Measurements from ENCODE around the gene C18orf54. TPM values are rescaled to one million over a fixed set of nuclear protein-coding genes. Genes with fewer than 3 reads are reported as not detected.

The C18orf54 gene
- total and polyA plus RNA-seq, 2 donors (not counting 1 experiment from before 2014, with no cell fraction given), result 0.60 to 4.8 TPM

DNA sequence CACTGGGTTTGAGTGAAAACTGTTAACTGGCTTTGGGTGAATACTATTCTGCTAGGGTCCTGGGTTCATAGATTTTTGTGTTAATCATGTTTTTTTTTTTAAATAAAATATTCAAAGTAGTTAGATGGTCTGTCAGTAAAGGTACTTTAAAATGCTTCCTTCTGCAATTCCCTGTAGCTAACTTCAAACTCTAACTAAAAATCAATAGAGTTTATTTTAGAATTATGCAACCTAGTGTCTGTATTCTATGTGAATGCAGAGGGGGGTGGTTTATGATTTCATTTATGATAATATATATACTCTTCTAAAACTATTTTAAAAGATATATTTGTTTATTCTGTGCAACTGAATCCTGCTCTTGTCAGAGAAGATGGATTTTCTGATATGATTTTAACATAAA, 27.9 kb upstream of the C18orf54 start:
- no peak overlapping the region for H3K4me3 ChIP-seq (ENCODE audit: control extremely low read depth in 1 of 5, extremely low read depth in 1 of 5, insufficient read depth in 1 of 5, low read depth in 2 of 5, low read length in 4 of 5)
- intact Hi-C loops (cut with micrococcal nuclease), result no loop called here
- TF ChIP-seq, protein P1, sequence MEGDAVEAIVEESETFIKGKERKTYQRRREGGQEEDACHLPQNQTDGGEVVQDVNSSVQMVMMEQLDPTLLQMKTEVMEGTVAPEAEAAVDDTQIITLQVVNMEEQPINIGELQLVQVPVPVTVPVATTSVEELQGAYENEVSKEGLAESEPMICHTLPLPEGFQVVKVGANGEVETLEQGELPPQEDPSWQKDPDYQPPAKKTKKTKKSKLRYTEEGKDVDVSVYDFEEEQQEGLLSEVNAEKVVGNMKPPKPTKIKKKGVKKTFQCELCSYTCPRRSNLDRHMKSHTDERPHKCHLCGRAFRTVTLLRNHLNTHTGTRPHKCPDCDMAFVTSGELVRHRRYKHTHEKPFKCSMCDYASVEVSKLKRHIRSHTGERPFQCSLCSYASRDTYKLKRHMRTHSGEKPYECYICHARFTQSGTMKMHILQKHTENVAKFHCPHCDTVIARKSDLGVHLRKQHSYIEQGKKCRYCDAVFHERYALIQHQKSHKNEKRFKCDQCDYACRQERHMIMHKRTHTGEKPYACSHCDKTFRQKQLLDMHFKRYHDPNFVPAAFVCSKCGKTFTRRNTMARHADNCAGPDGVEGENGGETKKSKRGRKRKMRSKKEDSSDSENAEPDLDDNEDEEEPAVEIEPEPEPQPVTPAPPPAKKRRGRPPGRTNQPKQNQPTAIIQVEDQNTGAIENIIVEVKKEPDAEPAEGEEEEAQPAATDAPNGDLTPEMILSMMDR (IDR thresholded peaks at IDR 0.05), result no peak
- no peak for TF ChIP-seq EZH2 (IDR thresholded peaks at IDR 0.05; ENCODE audit: borderline replicate concordance, insufficient read depth, low read depth, low read length, poor library complexity, severe bottlenecking)
- Mint-ChIP-seq H3K27ac (no peak overlapping the region), H3K27me3 (peaks cover 3% of the 10 kb centered on the region), H3K4me3 (no peak overlapping the region), H3K9me3 (ENCODE audit: insufficient read depth) (no peaks in the 10 kb centered on the region), H3K4me1 (no peaks in the 10 kb centered on the region)
- no peaks in the 10 kb centered on the region for H3K27me3 ChIP-seq (replicated peaks in 1 of 4; ENCODE audit: control extremely low read depth in 1 of 4, control insufficient read depth in 3 of 4, insufficient read depth in 4 of 4, low read length in 3 of 4)
- H3K36me3 ChIP-seq (replicated peaks in 1 of 2; ENCODE audit: control extremely low read depth in 1 of 2, control insufficient read depth in 1 of 2, extremely low read depth in 1 of 2, insufficient read depth in 2 of 2, low read length in 1 of 2), result no peaks in the 10 kb centered on the region
- no peak overlapping the region for H2AFZ ChIP-seq (ENCODE audit: insufficient read depth, low read depth, low read length, poor library complexity, severe bottlenecking)
- no peak overlapping the region for H3K9ac ChIP-seq (ENCODE audit: low read length)
- H3K4me1 ChIP-seq (ENCODE audit: control insufficient read depth in 2 of 2, insufficient read depth in 2 of 2, low read length in 2 of 2), result no peaks in the 10 kb centered on the region
- no peak overlapping the region for H3K4me2 ChIP-seq (replicated peaks; ENCODE audit: low read depth, low read length, poor library complexity, severe bottlenecking)
- H3K27ac ChIP-seq (ENCODE audit: low read length in 2 of 2), result no peak overlapping the region
- ATAC-seq (ENCODE audit: low read depth) (no peak), DNase-seq (no peak)
- H3K9me3 ChIP-seq (ENCODE audit: control extremely low read depth in 1 of 3, control insufficient read depth in 2 of 3, insufficient read depth in 1 of 3, low read length in 2 of 3), result no peaks in the 10 kb centered on the region
- no peaks in the 10 kb centered on the region for H3K79me2 ChIP-seq (ENCODE audit: control insufficient read depth, insufficient read depth, low read length)
- CTCF ChIA-PET, result interaction anchor here (1.1 kb wide), 1 partner anchor 28 kb away, joined by 3 read pairs; the partner anchor contains the start of genes C18orf54 and STARD6
- POLR2A ChIA-PET, result no interaction called here
- no peaks in the 10 kb centered on the region for H4K20me1 ChIP-seq (ENCODE audit: control insufficient read depth, insufficient read depth, low read length, poor library complexity, severe bottlenecking)

DNA sequence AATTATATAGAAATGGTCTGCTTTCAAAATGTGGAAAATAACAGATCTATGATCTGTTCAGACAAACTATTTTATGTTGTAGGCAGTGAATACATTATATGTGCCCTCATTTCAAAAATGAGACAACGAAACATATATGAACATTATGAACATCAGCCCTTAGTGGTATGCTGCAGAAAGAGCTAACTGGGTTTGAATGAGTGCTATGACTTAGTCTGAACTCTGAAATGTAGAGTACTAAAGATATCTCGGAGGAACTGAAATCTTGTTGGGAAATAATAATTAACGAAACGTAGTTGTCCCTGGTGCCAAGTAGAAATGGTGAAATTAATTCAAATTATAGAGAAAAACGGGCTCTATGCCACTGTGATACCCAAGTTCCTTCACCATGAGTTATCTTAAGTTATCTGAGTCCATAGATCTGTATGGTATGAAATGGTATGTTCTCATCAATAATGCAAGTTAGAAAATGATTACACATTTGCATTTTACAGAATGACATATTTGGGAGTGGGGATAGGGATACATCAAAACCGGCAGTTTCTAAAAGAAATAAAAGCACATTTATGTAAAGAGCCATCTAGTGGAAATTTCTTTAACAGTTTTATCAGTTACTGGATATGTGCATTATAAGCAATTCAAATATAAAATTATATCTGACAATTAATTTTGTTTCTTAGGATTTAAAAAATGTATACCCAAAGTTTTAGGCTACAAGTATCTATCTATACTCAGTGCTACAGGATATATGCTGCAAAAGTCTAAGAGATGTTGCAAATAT, 26.7 kb upstream of the C18orf54 start:
- DNase-seq, result no peak
- Mint-ChIP-seq H3K27me3 (peaks cover 5% of the 10 kb centered on the region), H3K4me1 (no peaks in the 10 kb centered on the region), H3K27ac (no peak overlapping the region), H3K4me3 (no peak overlapping the region), H3K9me3 (ENCODE audit: insufficient read depth) (no peaks in the 10 kb centered on the region)
- Histone ChIP-seq H3K4me1 (ENCODE audit: control insufficient read depth in 2 of 2, insufficient read depth in 2 of 2, low read length in 2 of 2) (no peaks in the 10 kb centered on the region), H3K79me2 (ENCODE audit: control insufficient read depth, insufficient read depth, low read length) (no peaks in the 10 kb centered on the region), H4K20me1 (ENCODE audit: control insufficient read depth, insufficient read depth, low read length, poor library complexity, severe bottlenecking) (no peaks in the 10 kb centered on the region), H3K9ac (ENCODE audit: low read length) (no peak overlapping the region), H2AFZ (ENCODE audit: insufficient read depth, low read depth, low read length, poor library complexity, severe bottlenecking) (no peak overlapping the region), H3K4me2 (replicated peaks; ENCODE audit: low read depth, low read length, poor library complexity, severe bottlenecking) (no peak overlapping the region), H3K27me3 (replicated peaks in 1 of 4; ENCODE audit: control extremely low read depth in 1 of 4, control insufficient read depth in 3 of 4, insufficient read depth in 4 of 4, low read length in 3 of 4) (no peaks in the 10 kb centered on the region), H3K4me3 (ENCODE audit: control extremely low read depth in 1 of 5, extremely low read depth in 1 of 5, insufficient read depth in 1 of 5, low read depth in 2 of 5, low read length in 4 of 5) (no peak overlapping the region), H3K27ac (ENCODE audit: low read length in 2 of 2) (no peak overlapping the region), H3K9me3 (ENCODE audit: control extremely low read depth in 1 of 3, control insufficient read depth in 2 of 3, insufficient read depth in 1 of 3, low read length in 2 of 3) (no peaks in the 10 kb centered on the region), H3K36me3 (replicated peaks in 1 of 2; ENCODE audit: control extremely low read depth in 1 of 2, control insufficient read depth in 1 of 2, extremely low read depth in 1 of 2, insufficient read depth in 2 of 2, low read length in 1 of 2) (no peaks in the 10 kb centered on the region)
- intact Hi-C loops (cut with micrococcal nuclease), result no loop called here
- ATAC-seq (ENCODE audit: low read depth), result no peak
- ChIA-PET CTCF (interaction anchor here (0.7 to 2.0 kb wide), 2 partner anchors 39 to 108 kb away, joined by 3 to 9 read pairs; no protein-coding TSS in a partner anchor), POLR2A (no interaction called here)
- TF ChIP-seq EZH2 (IDR thresholded peaks at IDR 0.05; ENCODE audit: borderline replicate concordance, insufficient read depth, low read depth, low read length, poor library complexity, severe bottlenecking), result no peak
- TF ChIP-seq, protein P1 (IDR thresholded peaks at IDR 0.05), result no peak
- WGBS (ENCODE audit: insufficient coverage), result 89% methylated on average over 1 of the region's 6 CpGs
